Measurements from ENCODE around the gene SORBS2. TPM values are rescaled to one million over a fixed set of nuclear protein-coding genes. Genes with fewer than 3 reads are reported as not detected.

Gene SORBS2
- total and polyA plus RNA-seq, 2 of the 4 experiments (the other 2 are of a cell fraction), result 0.18 TPM; not detected in 1

DNA sequence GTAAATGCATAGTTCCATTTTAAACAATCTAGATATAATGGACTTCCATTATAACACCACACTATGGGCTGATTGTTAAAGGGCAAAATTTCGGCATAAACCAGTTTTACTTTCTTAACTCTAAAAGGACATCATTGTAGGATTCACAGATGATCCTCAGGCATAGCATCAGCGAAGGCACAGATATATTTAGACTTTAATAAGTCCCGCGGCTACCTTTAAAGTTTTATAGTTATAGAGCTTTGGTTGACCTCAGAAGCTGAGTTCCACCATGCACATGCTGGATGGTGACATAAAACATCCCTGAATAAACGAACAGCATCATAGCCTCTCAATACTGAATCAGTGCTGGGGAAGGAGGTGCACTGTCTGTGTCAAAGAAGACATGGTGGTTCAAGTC is 151.7 kb downstream of the SORBS2 start:
- intact Hi-C loops (cut with micrococcal nuclease), result no loop called here
- Histone ChIP-seq H3K9me3 (ENCODE audit: control insufficient read depth, insufficient read depth, low read length) (no peaks in the 10 kb centered on the region), H3K14ac (replicated peaks; ENCODE audit: low read depth, low read length) (no peak overlapping the region), H3K27ac (ENCODE audit: insufficient read depth, low read length) (no peak overlapping the region), H3K4me2 (ENCODE audit: low read depth, low read length) (no peak overlapping the region), H2AK5ac (ENCODE audit: low read depth, low read length) (no peak overlapping the region), H3K4ac (ENCODE audit: low read depth, low read length) (no peak overlapping the region), H3K4me3 (ENCODE audit: insufficient read depth, low read depth, low read length) (no peak overlapping the region), H3K23ac (ENCODE audit: low read depth, low read length) (no peak overlapping the region), H3K36me3 (ENCODE audit: control insufficient read depth, insufficient read depth, low read length) (no peaks in the 10 kb centered on the region), H2BK5ac (ENCODE audit: low read depth, low read length, poor library complexity, severe bottlenecking) (no peak overlapping the region), H4K5ac (ENCODE audit: low read depth, low read length) (no peak overlapping the region), H3K18ac (ENCODE audit: low read depth, low read length) (no peak overlapping the region), H2AFZ (replicated peaks; ENCODE audit: low read length, poor library complexity) (no peak overlapping the region), H2AK9ac (replicated peaks; ENCODE audit: low read depth, low read length, poor library complexity) (no peak overlapping the region), H2BK20ac (ENCODE audit: low read depth, low read length) (no peak overlapping the region), H2BK120ac (ENCODE audit: low read depth, low read length) (no peak overlapping the region), H3K4me1 (ENCODE audit: control insufficient read depth, insufficient read depth, low read length) (no peaks in the 10 kb centered on the region), H3K27me3 (ENCODE audit: control insufficient read depth, insufficient read depth, low read length) (peaks cover 15% of the 10 kb centered on the region), H3K56ac (ENCODE audit: extremely low read depth, insufficient read depth, low read length) (no peak overlapping the region), H2BK15ac (ENCODE audit: low read depth, low read length) (no peak overlapping the region), H4K91ac (ENCODE audit: insufficient read depth, low read depth, low read length) (no peak overlapping the region), H4K20me1 (ENCODE audit: insufficient read depth, low read length) (no peaks in the 10 kb centered on the region), H3K9ac (ENCODE audit: low read depth, low read length) (no peak overlapping the region), H4K8ac (ENCODE audit: low read depth in 2 of 2, low read length in 2 of 2) (no peak overlapping the region), H3K9me1 (ENCODE audit: insufficient read depth, low read length) (no peaks in the 10 kb centered on the region), H3K79me1 (ENCODE audit: low read depth in 1 of 2, low read length in 2 of 2) (no peaks in the 10 kb centered on the region)
- no peak for DNase-seq
- ChIA-PET CTCF (no interaction called here), POLR2A (ENCODE audit: unreplicated experiment) (no interaction called here)
- TF ChIP-seq RCOR1 (IDR thresholded peaks at IDR 0.05; ENCODE audit: insufficient replicate concordance, low read length), result no peak
- TF ChIP-seq RFX5 (IDR thresholded peaks at IDR 0.05; ENCODE audit: low read depth, low read length), result no peak
- TF ChIP-seq CHD1 (IDR thresholded peaks at IDR 0.05; ENCODE audit: low read depth, low read length), result no peak
- in situ Hi-C loops (cut with MboI; ENCODE audit: low sequenced_read_pairs), result no loop called here
- ATAC-seq (ENCODE audit: low read depth), result no peak
- WGBS, 2 experiments (ENCODE audit: extremely low coverage in 2 of 2, insufficient read length in 1 of 2), result no CpG with 5 or more reads among the region's 5 CpGs
- BruUV-seq (replicated peaks), result no TSS peak
- dilution Hi-C loops (cut with HindIII; ENCODE audit: low sequenced_read_pairs, unreplicated experiment), result no loop called here

All from IMR-90 (cell line).